GM12873 (cell line): ENCODE results near the gene MMP21.

Source experiments
- CTCF ChIP-seq: IDR thresholded peaks from 2 replicates; pipeline ENCODE4 v1.5.1; 2012; ENCODE audit warnings: low read depth, mild to moderate bottlenecking, moderate library complexity, low read length, control low read depth; ENCODE audit not compliant: insufficient read depth; ENCODE audit errors: missing control alignments

MMP21 gene

GRCh38 chr10:125788156-125789034 lies 12.8 kb upstream of the MMP21 start:
- no peak for TF ChIP-seq CTCF

GRCh38 chr10:125785791-125786190 lies 10.2 kb upstream of the MMP21 start:
- no peak for TF ChIP-seq CTCF

DNA sequence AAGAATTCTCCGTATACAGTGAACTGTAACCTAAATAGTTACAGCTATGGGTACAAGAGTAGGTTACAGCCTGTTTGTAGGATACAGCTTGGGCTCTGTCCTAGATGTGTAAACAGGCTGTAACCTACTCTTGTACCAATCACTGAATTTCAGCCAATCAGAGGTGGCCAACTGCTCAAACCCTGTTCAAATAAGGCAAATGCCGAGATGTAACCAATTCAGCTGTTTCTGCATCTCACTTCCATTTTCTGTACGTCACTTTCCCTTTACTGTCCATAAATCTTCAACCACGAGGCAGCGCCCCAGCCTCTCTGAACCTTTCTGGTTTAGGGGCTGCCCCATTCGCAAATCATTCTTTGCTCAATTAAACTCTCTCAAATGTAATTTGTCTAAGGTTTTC lies 8.3 kb upstream of the MMP21 start:
- TF ChIP-seq CTCF = no peak

DNA sequence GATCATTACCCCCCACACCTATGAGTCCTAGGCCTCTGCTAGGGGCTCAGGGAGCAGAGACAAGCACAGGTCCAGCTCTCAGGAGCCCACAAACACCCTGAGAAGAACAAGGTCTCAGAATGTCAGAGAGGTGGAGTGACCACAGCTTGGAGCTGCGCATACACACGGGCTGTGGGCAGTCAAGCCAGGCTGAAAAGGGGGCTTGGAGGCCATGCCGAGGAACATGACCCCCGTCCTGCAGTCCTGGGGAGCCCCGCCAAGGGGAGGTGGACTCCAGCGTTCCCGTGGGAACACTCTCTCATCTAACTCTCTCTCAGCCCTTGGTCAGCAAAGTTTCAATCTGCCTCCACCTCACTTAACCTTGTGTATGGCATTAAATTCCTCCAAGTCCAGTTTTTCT lies 7.8 kb upstream of the MMP21 start:
- no peak for TF ChIP-seq CTCF

- no peak for TF ChIP-seq CTCF
Observed at GRCh38 chr10:125782616-125783015, 7.0 kb upstream of the MMP21 start.

DNA sequence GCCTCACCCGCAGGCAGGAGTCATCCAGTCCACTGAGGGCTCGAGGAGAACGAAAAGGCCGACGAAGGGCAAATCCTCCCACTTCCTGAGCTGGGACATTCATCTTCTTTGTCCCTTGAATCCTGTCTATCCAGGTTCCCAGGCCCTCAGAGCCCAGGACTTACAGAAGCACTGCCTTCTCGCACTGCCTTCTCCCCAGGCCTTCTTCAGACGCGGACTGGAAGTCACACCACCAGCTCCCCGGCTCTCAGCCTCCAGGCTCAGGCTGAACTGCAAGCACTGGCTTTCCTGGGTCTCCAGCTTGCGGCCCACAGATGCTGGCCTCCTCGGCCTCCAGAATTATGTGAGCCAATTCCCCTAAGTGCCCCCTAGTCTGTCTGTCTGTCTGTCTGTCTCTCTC lies 6.4 kb upstream of the MMP21 start:
- no peak for TF ChIP-seq CTCF

- TF ChIP-seq CTCF = no peak
Observed at GRCh38 chr10:125781374-125781773, 5.8 kb upstream of the MMP21 start.
